Measurements from ENCODE around the gene S100A11. TPM values are rescaled to one million over a fixed set of nuclear protein-coding genes. Genes with fewer than 3 reads are reported as not detected.

Gene S100A11
- total and polyA plus RNA-seq, 9 of the 15 experiments (the other 6 are each of a cell fraction or from before 2014, with no cell fraction given) = 131 to 808 (median 235) TPM

DNA sequence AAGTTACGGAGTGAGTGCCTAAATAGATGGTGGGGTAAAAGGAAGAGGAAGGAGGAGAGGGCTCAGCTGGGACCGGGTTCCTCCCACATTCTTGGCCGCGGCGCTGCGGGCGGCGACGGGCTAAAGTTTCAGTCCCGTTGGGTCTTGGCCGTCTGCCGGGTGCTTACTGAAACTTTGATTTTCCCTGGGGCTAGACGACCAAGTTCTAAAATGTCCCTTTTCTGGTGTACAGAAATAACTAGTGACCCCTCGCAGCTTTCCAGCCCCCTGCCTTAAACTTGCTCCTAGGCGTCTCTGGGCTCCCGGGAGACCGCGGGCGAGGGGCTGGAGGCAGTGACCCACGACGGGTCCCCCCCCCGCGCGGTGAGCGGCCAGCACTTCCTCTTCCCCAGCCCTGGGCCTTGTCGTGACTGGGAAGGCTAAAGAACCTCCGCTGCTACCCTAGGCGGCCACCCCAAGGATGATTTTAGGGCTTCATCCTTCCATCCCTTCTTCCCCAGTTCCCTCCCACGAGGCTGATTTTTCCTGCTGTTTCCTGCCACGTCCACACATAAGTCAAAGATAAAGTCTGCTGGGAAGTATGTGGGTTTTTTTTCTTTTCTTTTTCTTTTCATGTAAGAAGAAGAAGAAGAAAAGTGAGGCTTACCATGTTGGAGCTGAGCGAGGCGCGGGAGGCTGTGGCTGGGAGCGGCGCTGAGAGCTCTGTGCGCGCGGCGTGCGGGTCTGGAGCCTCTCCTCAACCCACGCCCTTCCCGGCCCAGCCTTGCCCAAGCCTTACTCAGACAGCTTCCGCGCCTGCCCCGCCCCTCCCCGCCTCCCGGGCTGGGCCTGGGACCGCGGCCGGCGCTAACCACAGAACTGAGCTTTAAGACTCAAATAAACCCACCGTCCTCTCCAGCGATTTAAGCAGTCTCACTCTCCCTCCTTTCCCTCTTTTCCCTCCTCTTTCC, at the start of gene S100A11 (continued):
- peak; percentile 54 for TF ChIP-seq RBBP5 (IDR thresholded peaks at IDR 0.05; ENCODE audit: borderline replicate concordance, insufficient read depth, low read length, poor library complexity, severe bottlenecking)
- TF ChIP-seq MEF2D (tag; conservative IDR thresholded peaks at IDR 0.05; ENCODE audit: low read depth) = no peak
- TF ChIP-seq ZNF740 (CRISPR knock-in tag; IDR thresholded peaks at IDR 0.05) = peak; percentile 83
- peak in 1 of 2 experiments; percentile 66; a peak in 1 of 4 replicates for TF ChIP-seq ZNF740 (tag; IDR thresholded peaks at IDR 0.05)
- TF ChIP-seq ZNF785 (CRISPR knock-in tag; IDR thresholded peaks at IDR 0.05) = no peak
- TF ChIP-seq, protein P1, sequence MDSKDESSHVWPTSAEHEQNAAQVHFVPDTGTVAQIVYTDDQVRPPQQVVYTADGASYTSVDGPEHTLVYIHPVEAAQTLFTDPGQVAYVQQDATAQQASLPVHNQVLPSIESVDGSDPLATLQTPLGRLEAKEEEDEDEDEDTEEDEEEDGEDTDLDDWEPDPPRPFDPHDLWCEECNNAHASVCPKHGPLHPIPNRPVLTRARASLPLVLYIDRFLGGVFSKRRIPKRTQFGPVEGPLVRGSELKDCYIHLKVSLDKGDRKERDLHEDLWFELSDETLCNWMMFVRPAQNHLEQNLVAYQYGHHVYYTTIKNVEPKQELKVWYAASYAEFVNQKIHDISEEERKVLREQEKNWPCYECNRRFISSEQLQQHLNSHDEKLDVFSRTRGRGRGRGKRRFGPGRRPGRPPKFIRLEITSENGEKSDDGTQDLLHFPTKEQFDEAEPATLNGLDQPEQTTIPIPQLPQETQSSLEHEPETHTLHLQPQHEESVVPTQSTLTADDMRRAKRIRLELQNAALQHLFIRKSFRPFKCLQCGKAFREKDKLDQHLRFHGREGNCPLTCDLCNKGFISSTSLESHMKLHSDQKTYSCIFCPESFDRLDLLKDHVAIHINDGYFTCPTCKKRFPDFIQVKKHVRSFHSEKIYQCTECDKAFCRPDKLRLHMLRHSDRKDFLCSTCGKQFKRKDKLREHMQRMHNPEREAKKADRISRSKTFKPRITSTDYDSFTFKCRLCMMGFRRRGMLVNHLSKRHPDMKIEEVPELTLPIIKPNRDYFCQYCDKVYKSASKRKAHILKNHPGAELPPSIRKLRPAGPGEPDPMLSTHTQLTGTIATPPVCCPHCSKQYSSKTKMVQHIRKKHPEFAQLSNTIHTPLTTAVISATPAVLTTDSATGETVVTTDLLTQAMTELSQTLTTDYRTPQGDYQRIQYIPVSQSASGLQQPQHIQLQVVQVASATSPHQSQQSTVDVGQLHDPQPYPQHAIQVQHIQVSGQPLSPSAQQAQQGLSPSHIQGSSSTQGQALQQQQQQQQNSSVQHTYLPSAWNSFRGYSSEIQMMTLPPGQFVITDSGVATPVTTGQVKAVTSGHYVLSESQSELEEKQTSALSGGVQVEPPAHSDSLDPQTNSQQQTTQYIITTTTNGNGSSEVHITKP (IDR thresholded peaks at IDR 0.05; ENCODE audit: partially characterized antibody) = peak; percentile 36
- TF ChIP-seq ZNF324 (CRISPR knock-in tag; IDR thresholded peaks at IDR 0.05) = no peak
- peak; percentile 24; the same call in 1 of the 2 replicates for TF ChIP-seq JUND (IDR thresholded peaks at IDR 0.05; ENCODE audit: borderline replicate concordance, low read depth, low read length)
- no peak; the same call in 2 of the 3 replicates for TF ChIP-seq JUND (tag; IDR thresholded peaks at IDR 0.05; ENCODE audit: borderline replicate concordance, low read depth, low read length)
- TF ChIP-seq FUS (optimal IDR thresholded peaks at IDR 0.05; ENCODE audit: low read depth, low read length) = no peak
- TF ChIP-seq KLF16 (IDR thresholded peaks at IDR 0.05) = no peak
- TF ChIP-seq TCFL5 (CRISPR knock-in tag; conservative IDR thresholded peaks at IDR 0.05) = no peak
- TF ChIP-seq TAL1 (IDR thresholded peaks at IDR 0.05) = no peak
- no peak for TF ChIP-seq CBX2 (IDR thresholded peaks at IDR 0.05; ENCODE audit: insufficient read depth, low read length, poor library complexity, severe bottlenecking)
- TF ChIP-seq, protein P2, sequence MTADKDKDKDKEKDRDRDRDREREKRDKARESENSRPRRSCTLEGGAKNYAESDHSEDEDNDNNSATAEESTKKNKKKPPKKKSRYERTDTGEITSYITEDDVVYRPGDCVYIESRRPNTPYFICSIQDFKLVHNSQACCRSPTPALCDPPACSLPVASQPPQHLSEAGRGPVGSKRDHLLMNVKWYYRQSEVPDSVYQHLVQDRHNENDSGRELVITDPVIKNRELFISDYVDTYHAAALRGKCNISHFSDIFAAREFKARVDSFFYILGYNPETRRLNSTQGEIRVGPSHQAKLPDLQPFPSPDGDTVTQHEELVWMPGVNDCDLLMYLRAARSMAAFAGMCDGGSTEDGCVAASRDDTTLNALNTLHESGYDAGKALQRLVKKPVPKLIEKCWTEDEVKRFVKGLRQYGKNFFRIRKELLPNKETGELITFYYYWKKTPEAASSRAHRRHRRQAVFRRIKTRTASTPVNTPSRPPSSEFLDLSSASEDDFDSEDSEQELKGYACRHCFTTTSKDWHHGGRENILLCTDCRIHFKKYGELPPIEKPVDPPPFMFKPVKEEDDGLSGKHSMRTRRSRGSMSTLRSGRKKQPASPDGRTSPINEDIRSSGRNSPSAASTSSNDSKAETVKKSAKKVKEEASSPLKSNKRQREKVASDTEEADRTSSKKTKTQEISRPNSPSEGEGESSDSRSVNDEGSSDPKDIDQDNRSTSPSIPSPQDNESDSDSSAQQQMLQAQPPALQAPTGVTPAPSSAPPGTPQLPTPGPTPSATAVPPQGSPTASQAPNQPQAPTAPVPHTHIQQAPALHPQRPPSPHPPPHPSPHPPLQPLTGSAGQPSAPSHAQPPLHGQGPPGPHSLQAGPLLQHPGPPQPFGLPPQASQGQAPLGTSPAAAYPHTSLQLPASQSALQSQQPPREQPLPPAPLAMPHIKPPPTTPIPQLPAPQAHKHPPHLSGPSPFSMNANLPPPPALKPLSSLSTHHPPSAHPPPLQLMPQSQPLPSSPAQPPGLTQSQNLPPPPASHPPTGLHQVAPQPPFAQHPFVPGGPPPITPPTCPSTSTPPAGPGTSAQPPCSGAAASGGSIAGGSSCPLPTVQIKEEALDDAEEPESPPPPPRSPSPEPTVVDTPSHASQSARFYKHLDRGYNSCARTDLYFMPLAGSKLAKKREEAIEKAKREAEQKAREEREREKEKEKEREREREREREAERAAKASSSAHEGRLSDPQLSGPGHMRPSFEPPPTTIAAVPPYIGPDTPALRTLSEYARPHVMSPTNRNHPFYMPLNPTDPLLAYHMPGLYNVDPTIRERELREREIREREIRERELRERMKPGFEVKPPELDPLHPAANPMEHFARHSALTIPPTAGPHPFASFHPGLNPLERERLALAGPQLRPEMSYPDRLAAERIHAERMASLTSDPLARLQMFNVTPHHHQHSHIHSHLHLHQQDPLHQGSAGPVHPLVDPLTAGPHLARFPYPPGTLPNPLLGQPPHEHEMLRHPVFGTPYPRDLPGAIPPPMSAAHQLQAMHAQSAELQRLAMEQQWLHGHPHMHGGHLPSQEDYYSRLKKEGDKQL (CRISPR knock-in tag; IDR thresholded peaks at IDR 0.05; ENCODE audit: borderline replicate concordance) = no peak
- TF ChIP-seq SRSF9 (IDR thresholded peaks at IDR 0.05; ENCODE audit: borderline replicate concordance, low read depth, low read length) = no peak
